ENCODE data around the gene ST6GAL1.

- TF ChIP-seq EZH2 (IDR thresholded peaks at IDR 0.05; ENCODE audit: low read depth): no peak
- no peak for TF ChIP-seq CTCF (conservative IDR thresholded peaks at IDR 0.05)
Observed at GRCh38 chr3:186998937-186999368, 68.6 kb downstream of the ST6GAL1 start.

Data from PC-9 (cell line).